H1 (cell line): Measurements from ENCODE around the gene NRXN3. TPM values are rescaled to one million over a fixed set of nuclear protein-coding genes. Genes with fewer than 3 reads are reported as not detected.
A peak's percentile ranks its signal among the peaks of the same experiment; 100 is the strongest.

Experiments used
- CTCF ChIA-PET: fragments of 300-600 bp; sonication (Branson Sonifier 250); formaldehyde crosslinking; loops from one replicate; lab custom pipeline; 2021; ENCODE audit not compliant: partially characterized antibody; lab: Charles Lee
- POLR2A ChIA-PET: fragments of 300-600 bp; sonication (Branson Sonifier 250); formaldehyde crosslinking; loops from one replicate; lab custom pipeline; 2021; ENCODE audit warnings: inconsistent platforms; ENCODE audit not compliant: partially characterized antibody; lab: Charles Lee
- DNase-seq, 2 experiments: peaks; one replicate each; pipeline versions ENCODE4 v3.0.0 to v3.0.0-alpha.2; 2010 to 2022; ENCODE audit warnings: low spot score in 2 of 2, low read depth in 1 of 2, mixed read lengths in 1 of 2
- FAIRE-seq: peaks from 2 replicates; lab custom pipeline; 2011; peaks lifted over from hg19 to GRCh38; lab: Jason Lieb, UNC
- H2AFZ ChIP-seq: 2 replicates; pipeline ENCODE4 v1.8.1; 2012; ENCODE audit warnings: low read length, inconsistent platforms
- H2AK5ac ChIP-seq: 2 replicates; pipeline ENCODE4 v1.6.1; 2013; ENCODE audit warnings: low read depth, low read length
- H2BK120ac ChIP-seq: replicated peaks from 2 replicates; pipeline ENCODE3; 2013; ENCODE audit warnings: low read depth, low read length, inconsistent platforms
- H2BK12ac ChIP-seq: 2 replicates; pipeline ENCODE4 v1.6.1; 2013; ENCODE audit warnings: low read depth, low read length
- H2BK15ac ChIP-seq: 2 replicates; pipeline ENCODE4 v1.6.1; 2013; ENCODE audit warnings: low read length
- H2BK20ac ChIP-seq: 2 replicates; pipeline ENCODE4 v1.6.1; 2013; ENCODE audit warnings: low read length
- H2BK5ac ChIP-seq: 2 replicates; pipeline ENCODE4 v1.6.1; 2013; ENCODE audit warnings: low read depth, low read length
- H3K14ac ChIP-seq: 2 replicates; pipeline ENCODE4 v1.6.1; 2013; ENCODE audit warnings: inconsistent platforms; ENCODE audit not compliant: insufficient read length
- H3K18ac ChIP-seq: 2 replicates; pipeline ENCODE4 v1.6.1; 2013; ENCODE audit warnings: low read length; ENCODE audit errors: extremely low read depth
- H3K23ac ChIP-seq: 2 replicates; pipeline ENCODE4 v1.6.1; 2013; ENCODE audit warnings: inconsistent platforms; ENCODE audit not compliant: insufficient read length
- H3K23me2 ChIP-seq: 2 replicates; pipeline ENCODE4 v1.6.1; 2013; ENCODE audit warnings: low read depth, low read length
- H3K27ac ChIP-seq: 2 replicates; pipeline ENCODE4 v1.6.1; 2011; ENCODE audit warnings: low read depth, low read length, inconsistent platforms
- H3K27me3 ChIP-seq, 4 experiments: replicated peaks in 1 of 4; 1 replicate in 1 of 4; 2 replicates in 3 of 4; pipeline versions ENCODE4 v1.6.1 to v1.8.1; 2011 to 2013; ENCODE audit warnings: low read length in 3 of 4, mild to moderate bottlenecking in 3 of 4, inconsistent platforms in 2 of 4, mixed read lengths in 2 of 4, moderate library complexity in 1 of 4; ENCODE audit not compliant: control insufficient read depth in 3 of 4, insufficient read depth in 3 of 4; ENCODE audit errors: extremely low read depth in 1 of 4
- H3K36me3 ChIP-seq, 4 experiments: 2 replicates each; pipeline versions ENCODE4 v1.6.1 to v1.8.1; 2011 to 2013; ENCODE audit warnings: mild to moderate bottlenecking in 4 of 4, low read length in 3 of 4, moderate library complexity in 2 of 4, control low read depth in 1 of 4, inconsistent platforms in 1 of 4; ENCODE audit not compliant: insufficient read depth in 4 of 4, control insufficient read depth in 2 of 4
- H3K4ac ChIP-seq: replicated peaks from 2 replicates; pipeline ENCODE3; 2013; ENCODE audit warnings: low read length, low read depth, mixed read lengths, inconsistent platforms; ENCODE audit not compliant: insufficient read length
- H3K4me1 ChIP-seq, 4 experiments: replicated peaks in 1 of 4; 1 replicate in 1 of 4; 2 replicates in 3 of 4; pipeline versions ENCODE4 v1.6.1 to v1.8.1; 2011 to 2013; ENCODE audit warnings: low read length in 3 of 4, inconsistent platforms in 2 of 4, mixed read lengths in 1 of 4; ENCODE audit not compliant: insufficient read depth in 4 of 4, control insufficient read depth in 3 of 4
- H3K4me2 ChIP-seq, 2 experiments: 2 replicates each; pipeline versions ENCODE4 v1.6.1 to v1.8.1; 2011 to 2013; ENCODE audit warnings: low read depth in 2 of 2, low read length in 2 of 2, control low read depth in 1 of 2, inconsistent platforms in 1 of 2, mild to moderate bottlenecking in 1 of 2; ENCODE audit not compliant: insufficient read depth in 1 of 2
- H3K4me3 ChIP-seq, 4 experiments: fragments of 200-600, 300-600 bp in 1 of 4; sonication (generic), shearing (Covaris generic), sonication (Bioruptor Twin) in 1 of 4; 2 replicates each; pipeline versions ENCODE4 v1.5.1 to v1.8.1; 2011 to 2016; ENCODE audit warnings: low read length in 4 of 4, low read depth in 3 of 4, control low read depth in 2 of 4, inconsistent platforms in 2 of 4, mild to moderate bottlenecking in 2 of 4, mixed read lengths in 1 of 4, moderate library complexity in 1 of 4; ENCODE audit not compliant: insufficient read depth in 2 of 4; ENCODE audit errors: extremely low read depth in 1 of 4
- H3K56ac ChIP-seq: replicated peaks from 2 replicates; pipeline ENCODE3; 2013; ENCODE audit warnings: low read depth, mild to moderate bottlenecking, mixed read lengths, low read length, inconsistent platforms; ENCODE audit not compliant: insufficient read length
- H3K79me1 ChIP-seq: 2 replicates; pipeline ENCODE4 v1.6.1; 2013; ENCODE audit warnings: low read depth, low read length, control low read depth
- H3K79me2 ChIP-seq, 2 experiments: 2 replicates each; pipeline versions ENCODE4 v1.6.1 to v1.8.1; 2012 to 2013; ENCODE audit warnings: low read length in 2 of 2, mild to moderate bottlenecking in 2 of 2, inconsistent platforms in 1 of 2; ENCODE audit not compliant: insufficient read depth in 2 of 2, control insufficient read depth in 1 of 2
- H3K9ac ChIP-seq, 4 experiments: replicated peaks in 1 of 4; 1 replicate in 1 of 4; 2 replicates in 3 of 4; pipeline versions ENCODE4 v1.6.1 to v1.8.1; 2011 to 2013; ENCODE audit warnings: low read depth in 3 of 4, low read length in 3 of 4, control low read depth in 2 of 4, mild to moderate bottlenecking in 2 of 4, moderate library complexity in 2 of 4, inconsistent platforms in 1 of 4; ENCODE audit errors: extremely low read depth in 1 of 4
- H3K9me3 ChIP-seq, 2 experiments: 2 replicates each; pipeline versions ENCODE4 v1.6.1 to v1.8.1; 2012 to 2013; ENCODE audit warnings: mild to moderate bottlenecking in 2 of 2, moderate library complexity in 2 of 2, control low read depth in 1 of 2, inconsistent platforms in 1 of 2, low read depth in 1 of 2, low read length in 1 of 2, mixed read lengths in 1 of 2; ENCODE audit not compliant: insufficient read depth in 2 of 2
- H4K20me1 ChIP-seq, 2 experiments: replicated peaks in 1 of 2; 2 replicates each; pipeline versions ENCODE3 to v1.8.1; 2011 to 2013; ENCODE audit warnings: inconsistent platforms in 2 of 2, low read length in 2 of 2, mild to moderate bottlenecking in 1 of 2; ENCODE audit not compliant: insufficient read depth in 2 of 2, control insufficient read depth in 1 of 2
- H4K5ac ChIP-seq: 2 replicates; pipeline ENCODE4 v1.6.1; 2013; ENCODE audit warnings: low read length, low read depth, mixed read lengths, inconsistent platforms; ENCODE audit not compliant: insufficient read length
- H4K8ac ChIP-seq: 2 replicates; pipeline ENCODE4 v1.8.0; 2013; ENCODE audit warnings: mild to moderate bottlenecking, moderate library complexity, low read length, inconsistent platforms; ENCODE audit not compliant: insufficient read depth; ENCODE audit errors: extremely low read depth
- H4K91ac ChIP-seq: replicated peaks from 2 replicates; pipeline ENCODE3; 2013; ENCODE audit warnings: low read length, mixed read lengths, inconsistent platforms; ENCODE audit not compliant: insufficient read length
- BCL11A ChIP-seq, 2 experiments: IDR thresholded peaks; one replicate each; pipeline ENCODE4 v1.6.1; 2011; ENCODE audit warnings: low read depth in 2 of 2, low read length in 2 of 2, mild to moderate bottlenecking in 2 of 2
- SIX5 ChIP-seq: IDR thresholded peaks from 2 replicates; pipeline ENCODE4 v1.6.1; 2011; ENCODE audit warnings: mild to moderate bottlenecking, low read depth, low read length
- polyA plus RNA-seq, 7 experiments: library from polyadenylated mRNA; depleted of rRNA in 3 of 7; stranded (reverse) in 5 of 7; unstranded in 2 of 7; fragments of >200 nt in 5 of 7; fragments of 200-250 nt in 2 of 7; gene quantifications; 1 replicate in 5 of 7; 2 replicates in 1 of 7; 4 replicates in 1 of 7; pipeline versions ENCODE4 v1.2.1 to v1.2.3, GENCODE V29; 2011 to 2013; ENCODE audit warnings: missing spikeins in 2 of 7, mixed read lengths in 2 of 7
- total RNA-seq: library from RNA; stranded (reverse); fragmentation: NEBNext Ultra II Directional; extraction: Animal tissue kit (Norgen Biotek cat#: 25700); gene quantifications from 2 replicates; pipeline ENCODE4 v1.2.1, GENCODE V29; 2021

Gene NRXN3
- total and polyA plus RNA-seq, 2 of the 8 experiments (the other 6 are each of a cell fraction or from before 2014, with no cell fraction given), result 2.6 to 4.1 TPM

- Histone ChIP-seq H3K27me3 (no peaks in the 10 kb centered on the region), H2BK5ac (no peak overlapping the region), H3K23me2 (no peaks in the 10 kb centered on the region), H3K4me2 (no peak overlapping the region), H3K9ac (no peak overlapping the region), H3K79me1 (no peaks in the 10 kb centered on the region), H4K8ac (no peak overlapping the region), H3K36me3 (no peaks in the 10 kb centered on the region), H2AFZ (no peak overlapping the region), H3K4me3 (no peak overlapping the region), H3K14ac (no peak overlapping the region), H3K18ac (no peak overlapping the region), H2BK15ac (no peak overlapping the region), H4K20me1 (no peaks in the 10 kb centered on the region), H3K9me3 (peaks cover 8 to 14% of the 10 kb centered on the region in 2 experiments), H2BK120ac (no peak overlapping the region), H3K4ac (no peak overlapping the region), H2AK5ac (no peak overlapping the region), H3K27ac (no peak overlapping the region), H3K23ac (no peak overlapping the region)
- no peak for DNase-seq
- POLR2A ChIA-PET, result no interaction called here
- TF ChIP-seq SIX5, result peak; percentile 22; the same call in 1 of the 2 replicates
- TF ChIP-seq BCL11A (IDR thresholded peaks at IDR 0.05; ENCODE audit: low read depth in 2 of 2, low read length in 2 of 2), result no peak
- TF ChIP-seq, all 59 proteins: peak for 1
- Histone ChIP-seq H3K4me1 (no peaks in the 10 kb centered on the region), H4K91ac (no peak overlapping the region), H3K56ac (no peak overlapping the region), H2BK20ac (no peak overlapping the region), H2BK12ac (no peak overlapping the region), H3K79me2 (no peaks in the 10 kb centered on the region), H4K5ac (no peak overlapping the region)
- FAIRE-seq, result no peak
- CTCF ChIA-PET, result interaction anchor here (1.2 to 1.7 kb wide), 3 partner anchors 16 to 37 kb away, joined by 3 to 10 read pairs (median 5); no protein-coding TSS in a partner anchor
These were observed 715.7 kb downstream of the NRXN3 start for GRCh38 chr14:78885884-78886283.
